Measurements from ENCODE around the gene TRMT2A.

DNA sequence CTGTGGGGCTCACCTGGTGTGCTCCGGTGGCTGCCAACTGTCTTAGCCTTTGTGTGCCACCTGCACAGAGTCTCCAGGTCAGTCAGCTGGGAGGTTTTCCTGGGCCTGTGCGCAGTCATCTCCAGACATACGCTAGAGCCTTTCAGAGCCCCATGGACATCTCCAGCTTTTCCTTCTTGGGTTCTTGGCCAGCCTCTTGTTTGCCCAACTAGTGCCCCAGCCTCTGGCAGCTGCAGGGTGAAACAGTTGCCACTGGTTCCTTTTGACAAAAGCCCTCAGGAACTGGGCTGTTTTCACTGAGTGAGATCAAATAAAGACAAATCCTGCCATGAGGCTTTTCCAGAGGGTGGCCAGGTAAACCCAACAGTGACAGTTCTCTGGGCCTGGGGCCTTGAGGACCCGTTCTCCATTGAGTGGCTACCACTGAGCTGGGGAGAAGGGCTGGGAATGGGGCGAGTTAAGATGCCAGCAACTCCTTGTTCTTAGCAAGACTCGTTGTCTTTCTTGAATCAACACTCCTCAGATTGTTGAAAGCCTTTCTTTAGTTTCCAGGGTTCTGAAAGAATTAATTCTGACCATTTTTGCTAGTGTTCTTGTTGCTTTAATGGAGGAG is 17.8 kb downstream of the TRMT2A start:
- TF ChIP-seq POLR2A (IDR thresholded peaks at IDR 0.05; ENCODE audit: low read depth, low read length), result no peak
- TF ChIP-seq TAF1 (IDR thresholded peaks at IDR 0.05; ENCODE audit: borderline replicate concordance, low read depth, low read length), result no peak

All from GM12892 (cell line).